Left renal pelvis (tissue), 4 donors: ENCODE results near the gene MICAL3. TPM values are rescaled to one million over a fixed set of nuclear protein-coding genes. Genes with fewer than 3 reads are reported as not detected.
"Not testable (repeated sequence)": the region's sequence is repeated elsewhere in the genome, so short reads cannot be mapped to it uniquely, and the experiment has no call there.

ENCODE experiments used
- DNase-seq, 4 donors: peaks; one replicate each; pipeline ENCODE4 v3.0.0-alpha.2; 2013; ENCODE audit warnings: low read depth in 4 of 4, low spot score in 3 of 4
- polyA plus RNA-seq, 4 donors: library from polyadenylated mRNA; unstranded; fragments of 120-200 nt; gene quantifications; one replicate each; pipeline ENCODE4 v1.2.1, GENCODE V29; 2013; ENCODE audit not compliant: insufficient read length in 4 of 4

MICAL3 gene
- polyA plus RNA-seq, 4 donors: 20.7 to 37.1 (median 34.1) TPM

GRCh38 chr22:17897426-17897825, 126.9 kb downstream of the MICAL3 start:
- DNase-seq: no peak

GRCh38 chr22:17896586-17896985, 127.8 kb downstream of the MICAL3 start:
- no peak for DNase-seq

GRCh38 chr22:17893900-17894535, 130.3 kb downstream of the MICAL3 start:
- DNase-seq: no peak

- no peak for DNase-seq
These were observed 132.0 kb downstream of the MICAL3 start for GRCh38 chr22:17892376-17892775.

- DNase-seq: no peak
These were observed 132.7 kb downstream of the MICAL3 start for GRCh38 chr22:17891481-17892167.

- no peak for DNase-seq
These were observed 133.5 kb downstream of the MICAL3 start for GRCh38 chr22:17890892-17891291.

- no peak for DNase-seq
These were observed 134.1 kb downstream of the MICAL3 start for GRCh38 chr22:17890245-17890671.

GRCh38 chr22:17888855-17889254, 135.5 kb downstream of the MICAL3 start:
- DNase-seq: no peak

- DNase-seq: no peak
These were observed 135.9 kb downstream of the MICAL3 start for GRCh38 chr22:17888439-17888838.

GRCh38 chr22:17884893-17885292, 139.5 kb downstream of the MICAL3 start:
- no peak for DNase-seq

- DNase-seq: no peak
These were observed 140.3 kb downstream of the MICAL3 start for GRCh38 chr22:17884084-17884483.

- no peak for DNase-seq
These were observed 141.0 kb downstream of the MICAL3 start for GRCh38 chr22:17883356-17883755.

- no peak for DNase-seq
These were observed 141.6 kb downstream of the MICAL3 start for GRCh38 chr22:17882727-17883126.

GRCh38 chr22:17882162-17882561, 142.2 kb downstream of the MICAL3 start:
- no peak for DNase-seq

- DNase-seq: no peak
These were observed 143.0 kb downstream of the MICAL3 start for GRCh38 chr22:17881366-17881765.

GRCh38 chr22:17880468-17880867, 143.9 kb downstream of the MICAL3 start:
- DNase-seq: no peak

- no peak for DNase-seq
These were observed 144.3 kb downstream of the MICAL3 start for GRCh38 chr22:17880020-17880419.

- DNase-seq: no peak
These were observed 145.4 kb downstream of the MICAL3 start for GRCh38 chr22:17878941-17879340.

GRCh38 chr22:17878186-17878694, 146.1 kb downstream of the MICAL3 start:
- DNase-seq: no peak

GRCh38 chr22:17876878-17877855, 147.2 kb downstream of the MICAL3 start:
- DNase-seq: not testable (repeated sequence)

GRCh38 chr22:17876306-17876831, 148.0 kb downstream of the MICAL3 start:
- no peak for DNase-seq
